Hepatocyte (in vitro differentiated cells): ENCODE results near the gene CD69. TPM values are rescaled to one million over a fixed set of nuclear protein-coding genes. Genes with fewer than 3 reads are reported as not detected.

Experiments used
- DNase-seq: peaks from one replicate; pipeline ENCODE4 v3.0.0-alpha.2; 2016; ENCODE audit warnings: low spot score
- H2AFZ ChIP-seq: fragments of 200-600 bp; sonication (generic); 2 replicates; pipeline ENCODE4 v1.6.0; 2016; ENCODE audit warnings: antibody characterized with exemption, mild to moderate bottlenecking
- H3K27ac ChIP-seq: fragments of 200-600 bp; sonication (generic); 2 replicates; pipeline ENCODE4 v1.5.1; 2016; ENCODE audit warnings: mild to moderate bottlenecking
- H3K27me3 ChIP-seq: fragments of 200-600 bp; sonication (generic); 2 replicates; pipeline ENCODE4 v1.6.1; 2016
- H3K36me3 ChIP-seq: fragments of 200-600 bp; sonication (generic); replicated peaks from 2 replicates; pipeline ENCODE4 v1.5.1; 2016; ENCODE audit warnings: low read depth; ENCODE audit not compliant: insufficient read depth
- H3K4me1 ChIP-seq: fragments of 200-600 bp; sonication (generic); 2 replicates; pipeline ENCODE4 v1.5.1; 2016; ENCODE audit warnings: mild to moderate bottlenecking, moderate library complexity; ENCODE audit not compliant: insufficient read depth
- H3K4me2 ChIP-seq: fragments of 200-600 bp; sonication (generic); 2 replicates; pipeline ENCODE4 v1.6.0; 2016
- H3K4me3 ChIP-seq: fragments of 200-600 bp; sonication (generic); 2 replicates; pipeline ENCODE4 v1.5.1; 2016; ENCODE audit warnings: mild to moderate bottlenecking
- H3K79me2 ChIP-seq: fragments of 200-600 bp; sonication (generic); 2 replicates; pipeline ENCODE4 v1.6.0; 2017; ENCODE audit warnings: mild to moderate bottlenecking
- H3K9me2 ChIP-seq: fragments of 200-600 bp; sonication (generic); replicated peaks from 2 replicates; pipeline ENCODE4 v1.6.0; 2017; ENCODE audit warnings: mild to moderate bottlenecking; ENCODE audit not compliant: insufficient read depth
- H3K9me3 ChIP-seq: fragments of 200-600 bp; sonication (generic); 2 replicates; pipeline ENCODE4 v1.5.1; 2016; ENCODE audit warnings: low read depth, mild to moderate bottlenecking
- H4K20me1 ChIP-seq: fragments of 200-600 bp; sonication (generic); 2 replicates; pipeline ENCODE4 v1.6.0; 2016; ENCODE audit warnings: mild to moderate bottlenecking; ENCODE audit not compliant: insufficient read depth, poor library complexity, severe bottlenecking
- EZH2 ChIP-seq: fragments of 200-600 bp; sonication (generic); IDR thresholded peaks from 2 replicates; pipeline ENCODE4 v1.6.1; 2016; ENCODE audit warnings: antibody characterized with exemption, mild to moderate bottlenecking, borderline replicate concordance
- EZH2phosphoT487 ChIP-seq: fragments of 200-600 bp; sonication (generic); IDR thresholded peaks from one replicate; pipeline ENCODE4 v1.6.1; 2018; ENCODE audit warnings: antibody characterized with exemption, mild to moderate bottlenecking, low read depth, moderate library complexity; ENCODE audit not compliant: unreplicated experiment, severe bottlenecking
- whole genome bisulfite sequencing: methylation state at CpG from one replicate; pipeline ENCODE4 v1.1.6; 2016; ENCODE audit warnings: low lambda C conversion rate; ENCODE audit errors: missing lambda C conversion rate; 5-methylcytosine and 5-hydroxymethylcytosine counted together
- polyA plus RNA-seq: library from polyadenylated mRNA; unstranded; fragments of >200 nt; fragmentation: Nextera tagmentation; extraction: Ambion mirVana; gene quantifications from 2 replicates; pipeline ENCODE4 v1.2.1, GENCODE V29; 2016
- total RNA-seq: library from RNA; depleted of rRNA; stranded (reverse); fragments of >200 nt; gene quantifications from 2 replicates; pipeline ENCODE4 v1.2.3, GENCODE V29; 2014
- TF ChIP-seq, protein P1 (sequence below): fragments of 200-600 bp; sonication (generic); IDR thresholded peaks from 2 replicates; pipeline ENCODE4 v1.5.1; 2016; ENCODE audit warnings: antibody characterized with exemption, mild to moderate bottlenecking; ENCODE audit not compliant: poor library complexity

Gene CD69
- total and polyA plus RNA-seq, 2 experiments from 2014 or later, result 0.07 to 0.57 TPM

DNA sequence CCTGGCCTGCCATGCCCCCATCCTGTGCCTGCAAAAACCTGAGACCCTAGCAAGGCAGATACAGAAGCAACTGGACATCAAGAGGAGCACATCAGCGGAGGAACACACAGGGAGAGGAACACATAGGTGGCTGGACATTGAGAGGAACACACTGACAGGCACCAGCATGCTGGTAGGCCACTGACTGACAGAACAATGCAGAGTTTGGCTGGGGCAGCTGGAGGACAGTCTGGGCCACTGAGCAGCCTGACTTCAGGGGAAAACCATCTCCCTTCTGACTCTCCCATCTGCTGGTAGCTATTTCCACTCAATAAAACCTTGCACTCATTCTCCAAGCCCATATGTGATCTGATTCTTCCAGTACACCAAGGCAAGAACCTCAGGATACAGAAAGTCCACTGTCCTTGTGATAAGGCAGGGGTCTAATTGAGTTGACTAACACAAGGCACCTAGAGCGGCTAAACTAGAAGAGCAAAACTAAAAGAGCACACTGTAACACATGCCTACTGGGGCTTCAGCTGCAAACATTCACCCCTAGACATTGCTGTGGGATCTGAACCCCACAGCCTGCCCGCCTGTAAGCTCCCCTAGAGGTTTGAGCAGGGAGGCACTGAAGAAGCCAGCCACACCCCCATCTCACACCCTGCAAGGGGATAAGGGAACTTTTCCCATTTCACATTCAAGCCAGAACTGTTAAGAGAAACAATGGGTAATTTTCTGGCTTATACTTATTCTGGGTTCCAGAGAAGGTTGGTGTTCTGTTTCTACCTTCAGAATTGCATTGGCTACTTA lies 49.9 kb downstream of the CD69 start:
- H3K4me2 ChIP-seq, result no peak overlapping the region
- no peaks in the 10 kb centered on the region for H4K20me1 ChIP-seq
- no peaks in the 10 kb centered on the region for H3K9me2 ChIP-seq
- TF ChIP-seq EZH2, result no peak
- TF ChIP-seq, protein P1, sequence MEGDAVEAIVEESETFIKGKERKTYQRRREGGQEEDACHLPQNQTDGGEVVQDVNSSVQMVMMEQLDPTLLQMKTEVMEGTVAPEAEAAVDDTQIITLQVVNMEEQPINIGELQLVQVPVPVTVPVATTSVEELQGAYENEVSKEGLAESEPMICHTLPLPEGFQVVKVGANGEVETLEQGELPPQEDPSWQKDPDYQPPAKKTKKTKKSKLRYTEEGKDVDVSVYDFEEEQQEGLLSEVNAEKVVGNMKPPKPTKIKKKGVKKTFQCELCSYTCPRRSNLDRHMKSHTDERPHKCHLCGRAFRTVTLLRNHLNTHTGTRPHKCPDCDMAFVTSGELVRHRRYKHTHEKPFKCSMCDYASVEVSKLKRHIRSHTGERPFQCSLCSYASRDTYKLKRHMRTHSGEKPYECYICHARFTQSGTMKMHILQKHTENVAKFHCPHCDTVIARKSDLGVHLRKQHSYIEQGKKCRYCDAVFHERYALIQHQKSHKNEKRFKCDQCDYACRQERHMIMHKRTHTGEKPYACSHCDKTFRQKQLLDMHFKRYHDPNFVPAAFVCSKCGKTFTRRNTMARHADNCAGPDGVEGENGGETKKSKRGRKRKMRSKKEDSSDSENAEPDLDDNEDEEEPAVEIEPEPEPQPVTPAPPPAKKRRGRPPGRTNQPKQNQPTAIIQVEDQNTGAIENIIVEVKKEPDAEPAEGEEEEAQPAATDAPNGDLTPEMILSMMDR, result no peak
- no peak for TF ChIP-seq EZH2phosphoT487
- H2AFZ ChIP-seq, result no peak overlapping the region
- no peak for DNase-seq
- 91% methylated on average over 3 of the region's 3 CpGs for WGBS
- no peak overlapping the region for H3K4me3 ChIP-seq
- H3K27ac ChIP-seq, result no peak overlapping the region
- no peaks in the 10 kb centered on the region for H3K4me1 ChIP-seq
- no peaks in the 10 kb centered on the region for H3K27me3 ChIP-seq
- H3K79me2 ChIP-seq, result no peaks in the 10 kb centered on the region
- H3K9me3 ChIP-seq, result no peaks in the 10 kb centered on the region
- no peaks in the 10 kb centered on the region for H3K36me3 ChIP-seq

DNA sequence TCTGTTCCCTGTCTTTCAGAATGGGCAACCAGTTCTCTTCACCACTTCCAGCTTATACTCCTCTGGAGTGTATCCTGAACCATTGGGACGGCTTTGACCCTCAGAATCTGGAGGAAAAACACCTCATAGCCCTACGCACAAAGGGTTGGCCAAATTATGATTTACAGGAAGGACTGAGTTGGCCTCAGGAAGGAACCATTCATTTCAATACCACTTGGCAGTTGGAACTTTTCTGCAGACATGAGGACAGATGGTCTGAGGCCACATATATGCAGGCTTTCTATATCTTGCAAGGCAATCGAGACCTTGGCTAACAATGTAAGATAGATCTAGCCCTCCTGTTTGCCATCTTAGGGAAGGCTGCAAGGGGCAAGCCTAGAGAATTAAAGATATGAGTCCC lies 51.8 kb downstream of the CD69 start:
- Histone ChIP-seq H3K79me2 (no peaks in the 10 kb centered on the region), H3K36me3 (no peaks in the 10 kb centered on the region), H3K4me3 (no peak overlapping the region), H2AFZ (no peak overlapping the region), H3K9me2 (no peaks in the 10 kb centered on the region), H3K27me3 (no peaks in the 10 kb centered on the region), H4K20me1 (no peaks in the 10 kb centered on the region), H3K4me2 (no peak overlapping the region), H3K27ac (no peak overlapping the region), H3K4me1 (no peaks in the 10 kb centered on the region), H3K9me3 (no peaks in the 10 kb centered on the region)
- WGBS, result 92% methylated on average over 3 of the region's 3 CpGs
- TF ChIP-seq, protein P1, result no peak
- no peak for TF ChIP-seq EZH2
- DNase-seq, result no peak

DNA sequence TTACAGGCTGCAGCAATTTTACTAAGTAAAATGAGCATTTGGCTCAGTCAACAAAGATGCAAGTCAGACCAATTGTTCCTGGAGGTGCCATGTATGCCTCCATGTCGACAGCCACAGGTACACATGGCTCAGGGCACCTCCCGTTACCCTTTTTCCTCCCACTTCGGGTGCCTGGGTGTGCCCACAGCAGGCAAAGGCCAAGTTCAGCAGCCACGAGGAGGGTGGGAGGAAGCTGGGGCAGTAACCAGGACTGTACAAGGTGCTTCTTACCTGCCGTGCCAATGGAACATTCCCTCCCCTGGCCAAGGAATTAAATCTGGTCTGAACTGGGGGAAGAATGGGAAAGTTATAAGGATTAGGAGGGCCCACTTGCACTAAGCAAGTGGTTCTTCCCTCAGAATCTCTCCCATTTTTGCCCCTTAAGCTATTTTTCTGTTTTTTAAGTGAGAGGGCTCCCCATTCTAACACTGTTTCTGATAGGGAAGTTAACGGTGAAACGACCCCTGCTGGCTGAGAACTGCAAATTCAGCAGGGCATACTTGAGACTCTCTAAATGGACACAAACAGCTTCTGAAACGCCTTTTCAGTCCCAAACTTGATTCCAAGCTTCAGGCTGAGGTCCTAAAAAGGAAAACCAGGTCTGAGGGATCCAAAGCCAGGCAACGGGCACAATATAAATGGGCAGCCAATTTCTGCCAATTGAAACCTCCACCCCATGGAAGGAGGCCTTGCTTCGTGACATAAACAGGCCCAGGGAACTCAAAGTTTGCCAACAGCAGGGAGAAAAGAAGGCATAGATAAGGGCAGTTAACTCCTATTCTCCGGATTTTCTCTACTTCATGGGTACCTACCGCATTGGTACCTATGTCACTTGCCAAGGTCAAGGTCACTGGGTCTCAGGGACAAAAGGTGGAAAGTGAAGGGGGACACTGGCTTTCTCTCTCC lies 52.6 kb downstream of the CD69 start:
- H4K20me1 ChIP-seq, result no peaks in the 10 kb centered on the region
- H3K36me3 ChIP-seq, result no peaks in the 10 kb centered on the region
- TF ChIP-seq, protein P1, result peak; percentile 84
- no peak for TF ChIP-seq EZH2phosphoT487
- DNase-seq, result peak; percentile 68
- no peaks in the 10 kb centered on the region for H3K27me3 ChIP-seq
- H3K4me2 ChIP-seq, result no peak overlapping the region
- WGBS, result 52% methylated on average over 12 of the region's 12 CpGs
- H3K4me1 ChIP-seq, result no peaks in the 10 kb centered on the region
- no peaks in the 10 kb centered on the region for H3K9me3 ChIP-seq
- no peak overlapping the region for H3K4me3 ChIP-seq
- no peaks in the 10 kb centered on the region for H3K9me2 ChIP-seq
- no peaks in the 10 kb centered on the region for H3K79me2 ChIP-seq
- no peak overlapping the region for H3K27ac ChIP-seq
- H2AFZ ChIP-seq, result no peak overlapping the region
